ENCODE results near the gene SNX1.
"Not testable (repeated sequence)": the region's sequence is repeated elsewhere in the genome, so short reads cannot be mapped to it uniquely, and the experiment has no call there.

SNX1 gene

GRCh38 chr15:64110950-64111678 is 15.3 kb downstream of the SNX1 start:
- no peak for DNase-seq (ENCODE audit: low read depth, low spot score)
- H3K4me3 ChIP-seq (ENCODE audit: low read length), result no peak overlapping the region

GRCh38 chr15:64111679-64112050 is 15.9 kb downstream of the SNX1 start:
- H3K4me3 ChIP-seq (ENCODE audit: low read length), result no peak overlapping the region
- DNase-seq (ENCODE audit: low read depth, low spot score), result no peak

- DNase-seq (ENCODE audit: low read depth, low spot score), result no peak
- H3K4me3 ChIP-seq (ENCODE audit: low read length), result no peak overlapping the region
Measured at GRCh38 chr15:64112073-64112772, 16.4 kb downstream of the SNX1 start.

- no peak for DNase-seq (ENCODE audit: low read depth, low spot score)
- H3K4me3 ChIP-seq (ENCODE audit: low read length), result no peak overlapping the region
Measured at GRCh38 chr15:64112904-64113303, 17.1 kb downstream of the SNX1 start.

GRCh38 chr15:64117759-64118487 is 22.1 kb downstream of the SNX1 start:
- no peak for DNase-seq (ENCODE audit: low read depth, low spot score)
- H3K4me3 ChIP-seq (ENCODE audit: low read length), result no peak overlapping the region

- not testable (repeated sequence) for H3K4me3 ChIP-seq (ENCODE audit: low read length); DNase-seq (ENCODE audit: low read depth, low spot score)
Measured at GRCh38 chr15:64120322-64120721, 24.5 kb downstream of the SNX1 start.

- DNase-seq (ENCODE audit: low read depth, low spot score), result no peak
- H3K4me3 ChIP-seq (ENCODE audit: low read length), result no peak overlapping the region
Measured at GRCh38 chr15:64121614-64122013, 25.8 kb downstream of the SNX1 start.

- no peak for DNase-seq (ENCODE audit: low read depth, low spot score)
- H3K4me3 ChIP-seq (ENCODE audit: low read length), result no peak overlapping the region
Measured at GRCh38 chr15:64122444-64122843, 26.7 kb downstream of the SNX1 start.

GRCh38 chr15:64122936-64123351 is 27.2 kb downstream of the SNX1 start:
- H3K4me3 ChIP-seq (ENCODE audit: low read length), result no peak overlapping the region
- no peak for DNase-seq (ENCODE audit: low read depth, low spot score)

- no peak for DNase-seq (ENCODE audit: low read depth, low spot score)
- no peak overlapping the region for H3K4me3 ChIP-seq (ENCODE audit: low read length)
Measured at GRCh38 chr15:64125978-64126377, 30.2 kb downstream of the SNX1 start.

GRCh38 chr15:64127521-64128270 is 31.9 kb downstream of the SNX1 start:
- no peak overlapping the region for H3K4me3 ChIP-seq (ENCODE audit: low read length)
- no peak for DNase-seq (ENCODE audit: low read depth, low spot score)

- DNase-seq (ENCODE audit: low read depth, low spot score), result no peak
Measured at GRCh38 chr15:64130159-64130558, 34.4 kb downstream of the SNX1 start.

GRCh38 chr15:64131547-64131946 is 35.8 kb downstream of the SNX1 start:
- no peak overlapping the region for H3K4me3 ChIP-seq (ENCODE audit: low read length)
- DNase-seq (ENCODE audit: low read depth, low spot score), result no peak

More at GRCh38 chr15:64130159-64130558, 34.4 kb downstream of the SNX1 start:
- H3K4me3 ChIP-seq (ENCODE audit: low read length), result no peak overlapping the region

- no peak for DNase-seq (ENCODE audit: low read depth, low spot score)
- no peak overlapping the region for H3K4me3 ChIP-seq (ENCODE audit: low read length)
Measured at GRCh38 chr15:64132217-64132616, 36.4 kb downstream of the SNX1 start.

- H3K4me3 ChIP-seq (ENCODE audit: low read length), result no peak overlapping the region
- no peak for DNase-seq (ENCODE audit: low read depth, low spot score)
Measured at GRCh38 chr15:64133623-64134344, 38.0 kb downstream of the SNX1 start.

GRCh38 chr15:64134345-64134829 is 38.6 kb downstream of the SNX1 start:
- no peak for DNase-seq (ENCODE audit: low read depth, low spot score)
- H3K4me3 ChIP-seq (ENCODE audit: low read length), result no peak overlapping the region

- no peak overlapping the region for H3K4me3 ChIP-seq (ENCODE audit: low read length)
- no peak for DNase-seq (ENCODE audit: low read depth, low spot score)
Measured at GRCh38 chr15:64136347-64136746, 40.6 kb downstream of the SNX1 start.

GRCh38 chr15:64137226-64137833 is 41.5 kb downstream of the SNX1 start:
- no peak overlapping the region for H3K4me3 ChIP-seq (ENCODE audit: low read length)
- DNase-seq (ENCODE audit: low read depth, low spot score), result peak; percentile 4

All from Jurkat, Clone E6-1 (cell line).